Vagina (tissue), 2 donors: ENCODE data around the gene TEX35.

Experiments
- CTCF ChIP-seq, 3 experiments: fragments of 450-650 bp in 2 of 3; fragments of 200-600 bp in 1 of 3; sonication (generic) in 1 of 3; IDR thresholded peaks; one replicate each; pipeline ENCODE4 v1.5.1; 2017 to 2019; ENCODE audit warnings: antibody characterized with exemption in 3 of 3, mild to moderate bottlenecking in 2 of 3, moderate library complexity in 2 of 3
- POLR2A ChIP-seq, 2 donors: fragments of 450-650 bp; IDR thresholded peaks; one replicate each; pipeline ENCODE4 v1.6.1; 2017; ENCODE audit warnings: antibody characterized with exemption in 2 of 2, mild to moderate bottlenecking in 2 of 2, moderate library complexity in 2 of 2
- POLR2AphosphoS5 ChIP-seq, 2 donors: sonication (generic); formaldehyde crosslinking; IDR thresholded peaks; one replicate each; pipeline ENCODE4 v1.9.0; 2017; ENCODE audit warnings: antibody characterized with exemption in 2 of 2, mild to moderate bottlenecking in 2 of 2, low read depth in 1 of 2; ENCODE audit not compliant: insufficient read depth in 1 of 2

DNA sequence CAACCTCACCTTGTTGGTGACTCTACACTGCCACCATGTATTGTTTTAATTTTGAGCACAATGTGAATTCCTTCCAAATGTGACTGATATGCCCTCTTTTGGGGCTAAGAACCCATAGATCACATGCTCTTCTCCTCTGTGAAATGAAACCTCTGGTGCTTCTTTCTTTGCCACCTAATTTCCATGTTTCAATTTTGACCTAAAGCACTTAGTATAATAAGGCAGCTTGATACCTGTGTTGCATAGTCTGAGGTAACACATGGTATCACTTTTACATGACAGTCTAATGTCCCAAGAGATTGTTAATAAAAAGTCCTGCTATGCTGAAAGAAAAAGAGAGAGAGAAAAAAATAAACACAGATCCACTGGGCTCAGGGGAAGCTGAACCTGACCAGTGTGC lies 40.4 kb upstream of the TEX35 start:
- TF ChIP-seq CTCF (IDR thresholded peaks at IDR 0.05) (no peak), POLR2A (IDR thresholded peaks at IDR 0.05) (no peak), POLR2AphosphoS5 (IDR thresholded peaks at IDR 0.05; ENCODE audit: insufficient read depth in 1 of 2, low read depth in 1 of 2) (no peak)
